ENCODE data around the gene SRSF2.

- TF ChIP-seq CTCF (IDR thresholded peaks at IDR 0.05) (no peak), POLR2A (IDR thresholded peaks at IDR 0.05) (no peak)
These were observed 10.7 kb upstream of the SRSF2 start for GRCh38 chr17:76747716-76748363.

Measured in Peyer's patch (tissue), 4 donors.